HEK293 (cell line): ENCODE measurements around the gene HSDL1.
A peak's percentile ranks its signal among the peaks of the same experiment; 100 is the strongest.

ENCODE experiments used
- CTCF ChIA-PET: fragments of 350-600 bp; formaldehyde crosslinking; extraction: SDS; loops from one replicate; lab custom pipeline; 2021; ENCODE audit warnings: antibody characterized with exemption; lab: Yijun Ruan, JAX
- POLR2A ChIA-PET: fragments of 300-600 bp; formaldehyde crosslinking; extraction: SDS; loops from one replicate; lab custom pipeline; 2020; ENCODE audit warnings: antibody characterized with exemption, inconsistent platforms; lab: Yijun Ruan, JAX
- H3K27ac ChIP-seq: fragments of 200-500 bp; sonication (Bioruptor generic); 2 replicates; pipeline ENCODE4 v1.5.1; 2014; ENCODE audit warnings: low read depth, low read length, control low read depth, inconsistent platforms; ENCODE audit errors: extremely low read depth
- H3K36me3 ChIP-seq, 2 experiments: fragments of 200-500 bp in 1 of 2; sonication (Bioruptor generic) in 1 of 2; 1 replicate in 1 of 2; 2 replicates in 1 of 2; pipeline ENCODE4 v1.5.1; 2014 to 2017; ENCODE audit warnings: inconsistent platforms in 2 of 2, low read length in 2 of 2; ENCODE audit not compliant: control insufficient read depth in 2 of 2, insufficient read depth in 1 of 2
- H3K4me1 ChIP-seq: fragments of 200-500 bp; sonication (Bioruptor generic); 2 replicates; pipeline ENCODE4 v1.5.1; 2014; ENCODE audit warnings: mild to moderate bottlenecking, low read length, inconsistent platforms; ENCODE audit not compliant: control insufficient read depth, insufficient read depth
- H3K4me3 ChIP-seq: 2 replicates; pipeline ENCODE4 v1.5.1; 2011; ENCODE audit warnings: low read depth, mild to moderate bottlenecking, control low read depth, low read length, moderate library complexity
- H3K9me3 ChIP-seq: fragments of 200-500 bp; sonication (Bioruptor generic); 2 replicates; pipeline ENCODE4 v1.5.1; 2014; ENCODE audit warnings: low read depth, low read length, inconsistent platforms; ENCODE audit not compliant: control insufficient read depth, insufficient read depth
- BCL6B ChIP-seq: fragments of 450-650 bp; formaldehyde crosslinking; IDR thresholded peaks from 2 replicates; pipeline ENCODE4 v1.5.1; 2017; ENCODE audit warnings: missing biosample characterization, missing genetic modification characterization
- EGR2 ChIP-seq: fragments of 450-650 bp; formaldehyde crosslinking; IDR thresholded peaks from 2 replicates; pipeline ENCODE4 v1.5.1; 2016; ENCODE audit warnings: low read depth, missing biosample characterization, missing genetic modification characterization
- GLI2 ChIP-seq: fragments of 450-650 bp; formaldehyde crosslinking; IDR thresholded peaks from 2 replicates; pipeline ENCODE4; 2017; ENCODE audit warnings: missing biosample characterization, missing genetic modification characterization, low read depth, borderline replicate concordance
- GLIS1 ChIP-seq: fragments of 450-650 bp; formaldehyde crosslinking; IDR thresholded peaks from 2 replicates; pipeline ENCODE4 v1.5.1; 2016; ENCODE audit warnings: missing biosample characterization, missing genetic modification characterization
- HOXC10 ChIP-seq: sonication (generic); formaldehyde crosslinking; IDR thresholded peaks from 2 replicates; pipeline ENCODE4 v1.8.1; 2023; ENCODE audit warnings: mild to moderate bottlenecking, missing genetic modification reagents
- KLF17 ChIP-seq: fragments of 450-650 bp; formaldehyde crosslinking; IDR thresholded peaks from 2 replicates; pipeline ENCODE4 v1.5.1; 2016; ENCODE audit warnings: missing biosample characterization, missing genetic modification characterization
- MEIS1 ChIP-seq: sonication (generic); formaldehyde crosslinking; IDR thresholded peaks from 2 replicates; pipeline ENCODE4 v1.8.1; 2022; ENCODE audit warnings: missing genetic modification reagents, mild to moderate bottlenecking, borderline replicate concordance
- REPIN1 ChIP-seq: fragments of 450-650 bp; formaldehyde crosslinking; IDR thresholded peaks from 2 replicates; pipeline ENCODE4 v1.5.1; 2017; ENCODE audit warnings: missing biosample characterization, missing genetic modification characterization, low read depth
- SCRT1 ChIP-seq: fragments of 450-650 bp; formaldehyde crosslinking; IDR thresholded peaks from 2 replicates; pipeline ENCODE4 v1.5.1; 2016; ENCODE audit warnings: missing biosample characterization, missing genetic modification characterization, borderline replicate concordance
- SETDB1 ChIP-seq: IDR thresholded peaks from one replicate; pipeline ENCODE4 v1.6.1; 2017; ENCODE audit warnings: mild to moderate bottlenecking, low read length, moderate library complexity, mixed read lengths; ENCODE audit not compliant: insufficient read length
- SP2 ChIP-seq: fragments of 450-650 bp; formaldehyde crosslinking; IDR thresholded peaks from 2 replicates; pipeline ENCODE4 v1.5.1; 2016; ENCODE audit warnings: missing biosample characterization, missing genetic modification characterization
- SP7 ChIP-seq: fragments of 450-650 bp; formaldehyde crosslinking; IDR thresholded peaks from 2 replicates; pipeline ENCODE4 v1.5.1; 2016; ENCODE audit warnings: missing biosample characterization, missing genetic modification characterization
- ZBTB17 ChIP-seq: fragments of 450-650 bp; formaldehyde crosslinking; IDR thresholded peaks from 2 replicates; pipeline ENCODE4 v1.5.1; 2016; ENCODE audit warnings: missing biosample characterization, missing genetic modification characterization
- ZBTB20 ChIP-seq: fragments of 450-650 bp; formaldehyde crosslinking; IDR thresholded peaks from 2 replicates; pipeline ENCODE4 v1.5.1; 2016; ENCODE audit warnings: missing biosample characterization, missing genetic modification characterization
- ZEB2 ChIP-seq: fragments of 450-650 bp; formaldehyde crosslinking; IDR thresholded peaks from 2 replicates; pipeline ENCODE4 v1.5.1; 2016; ENCODE audit warnings: missing biosample characterization, missing genetic modification characterization
- ZFP3 ChIP-seq: fragments of 450-650 bp; formaldehyde crosslinking; IDR thresholded peaks from 2 replicates; pipeline ENCODE4 v1.5.1; 2016; ENCODE audit warnings: low read depth, missing biosample characterization, missing genetic modification characterization
- ZFP69B ChIP-seq: fragments of 450-650 bp; formaldehyde crosslinking; IDR thresholded peaks from 2 replicates; pipeline ENCODE4 v1.5.1; 2016; ENCODE audit warnings: missing biosample characterization, missing genetic modification characterization
- ZNF10 ChIP-seq: fragments of 450-650 bp; formaldehyde crosslinking; IDR thresholded peaks from 2 replicates; pipeline ENCODE4 v1.5.1; 2017; ENCODE audit warnings: missing biosample characterization, missing genetic modification characterization
- ZNF121 ChIP-seq: fragments of 450-650 bp; formaldehyde crosslinking; IDR thresholded peaks from 2 replicates; pipeline ENCODE4 v1.5.1; 2016; ENCODE audit warnings: missing biosample characterization, missing genetic modification characterization
- ZNF132 ChIP-seq: fragments of 450-650 bp; formaldehyde crosslinking; IDR thresholded peaks from 2 replicates; pipeline ENCODE4 v1.5.1; 2017; ENCODE audit warnings: missing biosample characterization, missing genetic modification characterization, borderline replicate concordance
- ZNF138 ChIP-seq: fragments of 450-650 bp; formaldehyde crosslinking; IDR thresholded peaks from 2 replicates; pipeline ENCODE4 v1.5.1; 2016; ENCODE audit warnings: missing biosample characterization, missing genetic modification characterization, borderline replicate concordance
- ZNF175 ChIP-seq: fragments of 450-650 bp; formaldehyde crosslinking; IDR thresholded peaks from 2 replicates; pipeline ENCODE4 v1.5.1; 2016; ENCODE audit warnings: missing biosample characterization, missing genetic modification characterization
- ZNF2 ChIP-seq: fragments of 450-650 bp; formaldehyde crosslinking; IDR thresholded peaks from 2 replicates; pipeline ENCODE4 v1.5.1; 2016; ENCODE audit warnings: missing biosample characterization, missing genetic modification characterization
- ZNF202 ChIP-seq: fragments of 450-650 bp; formaldehyde crosslinking; IDR thresholded peaks from 2 replicates; pipeline ENCODE4 v1.5.1; 2016; ENCODE audit warnings: missing biosample characterization, missing genetic modification characterization, borderline replicate concordance
- ZNF37A ChIP-seq: fragments of 450-650 bp; IDR thresholded peaks from 2 replicates; pipeline ENCODE4 v1.5.1; 2018; ENCODE audit warnings: missing biosample characterization, missing genetic modification characterization
- ZNF473 ChIP-seq: fragments of 450-650 bp; formaldehyde crosslinking; IDR thresholded peaks from 2 replicates; pipeline ENCODE4 v1.5.1; 2017; ENCODE audit warnings: missing biosample characterization, missing genetic modification characterization
- ZNF48 ChIP-seq: fragments of 450-650 bp; formaldehyde crosslinking; IDR thresholded peaks from 2 replicates; pipeline ENCODE4 v1.5.1; 2016; ENCODE audit warnings: missing biosample characterization, missing genetic modification characterization
- ZNF530 ChIP-seq: fragments of 450-650 bp; formaldehyde crosslinking; IDR thresholded peaks from 2 replicates; pipeline ENCODE4 v1.5.1; 2016; ENCODE audit warnings: low read depth, missing biosample characterization, missing genetic modification characterization
- ZNF548 ChIP-seq: fragments of 450-650 bp; formaldehyde crosslinking; IDR thresholded peaks from 2 replicates; pipeline ENCODE4 v1.5.1; 2016; ENCODE audit warnings: missing biosample characterization, missing genetic modification characterization
- ZNF629 ChIP-seq: fragments of 450-650 bp; formaldehyde crosslinking; IDR thresholded peaks from 2 replicates; pipeline ENCODE4 v1.5.1; 2017; ENCODE audit warnings: missing biosample characterization, missing genetic modification characterization
- ZNF639 ChIP-seq: fragments of 450-650 bp; formaldehyde crosslinking; IDR thresholded peaks from 2 replicates; pipeline ENCODE4 v1.5.1; 2016; ENCODE audit warnings: missing biosample characterization, missing genetic modification characterization
- ZNF654 ChIP-seq: fragments of 450-650 bp; formaldehyde crosslinking; IDR thresholded peaks from 2 replicates; pipeline ENCODE4 v1.5.1; 2016; ENCODE audit warnings: low read depth, missing biosample characterization, missing genetic modification characterization
- ZNF664 ChIP-seq: fragments of 450-650 bp; formaldehyde crosslinking; IDR thresholded peaks from 2 replicates; pipeline ENCODE4 v1.5.1; 2016; ENCODE audit warnings: missing biosample characterization, missing genetic modification characterization
- ZNF830 ChIP-seq: fragments of 450-650 bp; IDR thresholded peaks from 2 replicates; pipeline ENCODE4 v1.5.0; 2018; ENCODE audit warnings: missing biosample characterization, missing genetic modification characterization, low read depth, mild to moderate bottlenecking, moderate library complexity
- ZNF843 ChIP-seq: fragments of 450-650 bp; formaldehyde crosslinking; IDR thresholded peaks from 2 replicates; pipeline ENCODE4 v1.5.1; 2016; ENCODE audit warnings: missing biosample characterization, missing genetic modification characterization

Gene HSDL1

GRCh38 chr16:84186685-84187437, 41.9 kb upstream of the HSDL1 start, which contains the start of gene TAF1C:
TSS of gene TAF1C (minus strand) at chr16:84187057. CDS start at chr16:84184988, 2,069 bp downstream.
- Histone ChIP-seq H3K36me3 (peaks cover 0 to 35% of the 10 kb centered on the region in 2 experiments; a peak in 2 of 3 replicates), H3K9me3 (no peaks in the 10 kb centered on the region), H3K4me3 (peak within 1 kb of the TSS; percentile 93), H3K4me1 (no peaks in the 10 kb centered on the region), H3K27ac (peak within 1 kb of the TSS; percentile 48; the same call in 1 of the 2 replicates)
- ChIA-PET POLR2A (interaction anchor here (0.6 to 2.4 kb wide), 7 partner anchors 9 to 319 kb away, joined by 3 to 13 read pairs (median 3); partner anchors contain the start of genes DNAAF1, HSDL1 and MBTPS1), CTCF (interaction anchor here (0.5 to 2.7 kb wide), 45 partner anchors 9 to 302 kb away, joined by 3 to 33 read pairs (median 4); partner anchors contain the start of gene MBTPS1)
- TF ChIP-seq SP2 = peak; percentile 80
- no peak for TF ChIP-seq ZNF664 (tag by site-specific recombination)
- no peak for TF ChIP-seq ZNF10 (tag by site-specific recombination)
- TF ChIP-seq ZNF37A (tag by site-specific recombination) = no peak
- TF ChIP-seq ZNF830 (tag by site-specific recombination) = no peak
- peak; percentile 56 for TF ChIP-seq ZNF654 (tag by site-specific recombination)
- TF ChIP-seq SCRT1 (tag by site-specific recombination) = no peak
- TF ChIP-seq ZNF202 = no peak
- no peak for TF ChIP-seq ZBTB17
- TF ChIP-seq ZNF138 (tag by site-specific recombination) = no peak
- no peak for TF ChIP-seq ZNF530 (tag by site-specific recombination)
- TF ChIP-seq ZNF639 = no peak
- TF ChIP-seq SP7 (tag by site-specific recombination) = 0 out of 2 replicates have a peak, but pooled peaks have one; percentile 22
- no peak; the same call in 1 of the 2 replicates for TF ChIP-seq ZBTB20 (tag by site-specific recombination)
- no peak for TF ChIP-seq ZFP69B (tag by site-specific recombination)
- no peak for TF ChIP-seq BCL6B (tag by site-specific recombination)
- no peak for TF ChIP-seq MEIS1 (CRISPR knock-in tag)
- no peak for TF ChIP-seq ZNF548 (tag by site-specific recombination)
- TF ChIP-seq HOXC10 (CRISPR knock-in tag) = no peak
- no peak for TF ChIP-seq ZNF843 (tag by site-specific recombination)
- TF ChIP-seq ZFP3 (tag by site-specific recombination) = no peak
- TF ChIP-seq ZNF121 (tag by site-specific recombination) = no peak
- TF ChIP-seq ZNF132 (tag by site-specific recombination) = no peak
- TF ChIP-seq ZNF2 (tag by site-specific recombination) = 0 out of 2 replicates have a peak, but pooled peaks have one; percentile 29
- TF ChIP-seq SETDB1 = no peak
- no peak; the same call in 1 of the 2 replicates for TF ChIP-seq ZEB2
- no peak for TF ChIP-seq REPIN1 (tag by site-specific recombination)
- no peak for TF ChIP-seq ZNF175 (tag by site-specific recombination)
- peak; percentile 80 for TF ChIP-seq EGR2 (tag by site-specific recombination)
- TF ChIP-seq ZNF473 = no peak
- no peak for TF ChIP-seq ZNF48 (tag by site-specific recombination)
- 0 out of 2 replicates have a peak, but pooled peaks have one; percentile 32 for TF ChIP-seq KLF17 (tag by site-specific recombination)
- peak; percentile 81 for TF ChIP-seq GLIS1 (tag by site-specific recombination)
- peak; percentile 42; the same call in 1 of the 2 replicates for TF ChIP-seq ZNF629 (tag by site-specific recombination)
- TF ChIP-seq GLI2 (tag by site-specific recombination) = no peak
